Superior temporal gyrus (tissue), 1 donor: ENCODE results near the gene GPS1.

Experiments
- DNase-seq: peaks from one replicate; pipeline ENCODE4 v3.0.0-alpha.2; 2016; ENCODE audit errors: extremely low spot score

Gene GPS1

GRCh38 chr17:82090549-82091263 lies 39.0 kb downstream of the GPS1 start:
- DNase-seq = no peak

GRCh38 chr17:82091264-82092066 lies 39.8 kb downstream of the GPS1 start:
- no peak for DNase-seq

- no peak for DNase-seq
Measured at GRCh38 chr17:82092094-82092586, 40.4 kb downstream of the GPS1 start.

- no peak for DNase-seq
Measured at GRCh38 chr17:82092628-82092994, 40.9 kb downstream of the GPS1 start.

- DNase-seq = no peak
Measured at GRCh38 chr17:82092995-82093751, 41.5 kb downstream of the GPS1 start.

- DNase-seq = no peak
Measured at GRCh38 chr17:82094931-82095776, 43.5 kb downstream of the GPS1 start.

- DNase-seq = no peak
Measured at GRCh38 chr17:82095777-82096708, 44.3 kb downstream of the GPS1 start.

- no peak for DNase-seq
Measured at GRCh38 chr17:82096709-82097183, 45.0 kb downstream of the GPS1 start.

GRCh38 chr17:82097184-82097918 lies 45.7 kb downstream of the GPS1 start:
- DNase-seq = no peak

GRCh38 chr17:82097919-82098168 lies 46.1 kb downstream of the GPS1 start:
- DNase-seq = no peak

- peak; percentile 92 for DNase-seq
Measured at GRCh38 chr17:82098169-82098938, 46.7 kb downstream of the GPS1 start, which contains the start of gene FASN. Gene FASN, minus strand, starts transcription at chr17:82098236. Its CDS starts 1,791 bp downstream, at chr17:82096445.

- no peak for DNase-seq
Measured at GRCh38 chr17:82098939-82099763, 47.5 kb downstream of the GPS1 start.

GRCh38 chr17:82100502-82101298 lies 49.0 kb downstream of the GPS1 start:
- DNase-seq = no peak

- no peak for DNase-seq
Measured at GRCh38 chr17:82101301-82101715, 49.6 kb downstream of the GPS1 start.

- no peak for DNase-seq
Measured at GRCh38 chr17:82101767-82102679, 50.3 kb downstream of the GPS1 start.
